Ectodermal cell (in vitro differentiated cells): ENCODE measurements around the gene GNAZ.

Experiments used
- H3K27ac ChIP-seq: 2 replicates; pipeline ENCODE4 v1.7.0; 2013; ENCODE audit warnings: mild to moderate bottlenecking, low read depth, low read length; ENCODE audit not compliant: insufficient read depth, poor library complexity, severe bottlenecking
- H3K27me3 ChIP-seq: 2 replicates; pipeline ENCODE4 v1.7.0; 2013; ENCODE audit warnings: mild to moderate bottlenecking, low read length; ENCODE audit not compliant: insufficient read depth, control insufficient read depth, poor library complexity, severe bottlenecking
- H3K36me3 ChIP-seq: one replicate; pipeline ENCODE4 v1.7.0; 2013; ENCODE audit warnings: low read length; ENCODE audit not compliant: control insufficient read depth, insufficient read depth
- H3K4me1 ChIP-seq: one replicate; pipeline ENCODE4 v1.7.0; 2013; ENCODE audit warnings: low read length; ENCODE audit not compliant: control insufficient read depth, insufficient read depth
- H3K4me3 ChIP-seq: 2 replicates; pipeline ENCODE4 v1.7.0; 2013; ENCODE audit warnings: low read depth, low read length, control low read depth; ENCODE audit not compliant: insufficient read depth
- H3K9me3 ChIP-seq: 2 replicates; pipeline ENCODE4 v1.7.0; 2013; ENCODE audit warnings: mild to moderate bottlenecking, low read length, moderate library complexity; ENCODE audit not compliant: control insufficient read depth
- WGBS, 2 experiments: methylation state at CpG; one replicate each; pipeline ENCODE4 v1.1.7; 2013; ENCODE audit warnings: missing lambda C conversion rate in 2 of 2; 5-methylcytosine and 5-hydroxymethylcytosine counted together

GNAZ gene

GRCh38 chr22:23094695-23095681 is 24.7 kb downstream of the GNAZ start:
- no peak overlapping the region for H3K4me3 ChIP-seq
- no peaks in the 10 kb centered on the region for H3K36me3 ChIP-seq
- H3K27ac ChIP-seq, result no peak overlapping the region
- WGBS, 2 experiments, result 79 to 81% methylated on average over 31 of the region's 31 CpGs
- no peaks in the 10 kb centered on the region for H3K9me3 ChIP-seq
- H3K27me3 ChIP-seq, result no peaks in the 10 kb centered on the region
- peaks cover 14% of the 10 kb centered on the region for H3K4me1 ChIP-seq

GRCh38 chr22:23095733-23096342 is 25.5 kb downstream of the GNAZ start:
- Histone ChIP-seq H3K27ac (no peak overlapping the region), H3K4me1 (peaks cover 17% of the 10 kb centered on the region), H3K27me3 (no peaks in the 10 kb centered on the region), H3K36me3 (no peaks in the 10 kb centered on the region), H3K4me3 (no peak overlapping the region), H3K9me3 (no peaks in the 10 kb centered on the region)
- 95% methylated on average over 45 of the region's 45 CpGs for whole genome bisulfite sequencing, 2 experiments

- Histone ChIP-seq H3K27ac (no peak overlapping the region), H3K4me1 (peaks cover 17% of the 10 kb centered on the region), H3K4me3 (no peak overlapping the region), H3K27me3 (no peaks in the 10 kb centered on the region), H3K9me3 (no peaks in the 10 kb centered on the region), H3K36me3 (no peaks in the 10 kb centered on the region)
- 94 to 95% methylated on average over 16 of the region's 16 CpGs for WGBS, 2 experiments
Measured at GRCh38 chr22:23097412-23098229, 27.3 kb downstream of the GNAZ start.

GRCh38 chr22:23098230-23098705 is 27.9 kb downstream of the GNAZ start:
- Histone ChIP-seq H3K27ac (no peak overlapping the region), H3K4me1 (peaks cover 17% of the 10 kb centered on the region), H3K9me3 (no peaks in the 10 kb centered on the region), H3K4me3 (no peak overlapping the region), H3K27me3 (no peaks in the 10 kb centered on the region), H3K36me3 (no peaks in the 10 kb centered on the region)
- WGBS, 2 experiments, result 95% methylated on average over 5 of the region's 5 CpGs

- H3K4me3 ChIP-seq, result no peak overlapping the region
- H3K9me3 ChIP-seq, result no peaks in the 10 kb centered on the region
- H3K27me3 ChIP-seq, result no peaks in the 10 kb centered on the region
- 92% methylated on average over 28 of the region's 28 CpGs for WGBS, 2 experiments
- H3K27ac ChIP-seq, result no peak overlapping the region
- no peaks in the 10 kb centered on the region for H3K36me3 ChIP-seq
- peaks cover 17% of the 10 kb centered on the region for H3K4me1 ChIP-seq
Measured at GRCh38 chr22:23098718-23099530, 28.6 kb downstream of the GNAZ start.

- 92% methylated on average over 6 of the region's 6 CpGs for WGBS, 2 experiments
- no peak overlapping the region for H3K27ac ChIP-seq
- no peak overlapping the region for H3K4me3 ChIP-seq
- H3K27me3 ChIP-seq, result no peaks in the 10 kb centered on the region
- H3K36me3 ChIP-seq, result no peaks in the 10 kb centered on the region
- H3K9me3 ChIP-seq, result no peaks in the 10 kb centered on the region
- peaks cover 14% of the 10 kb centered on the region for H3K4me1 ChIP-seq
Measured at GRCh38 chr22:23099531-23099804, 29.1 kb downstream of the GNAZ start.

- Histone ChIP-seq H3K4me1 (peaks cover 6% of the 10 kb centered on the region), H3K27me3 (no peaks in the 10 kb centered on the region), H3K36me3 (no peaks in the 10 kb centered on the region), H3K9me3 (no peaks in the 10 kb centered on the region), H3K4me3 (no peak overlapping the region), H3K27ac (no peak overlapping the region)
- WGBS, 2 experiments, result 88 to 94% methylated on average over 7 of the region's 7 CpGs
Measured at GRCh38 chr22:23100124-23100801, 29.9 kb downstream of the GNAZ start.

GRCh38 chr22:23101524-23101923 is 31.2 kb downstream of the GNAZ start:
- WGBS, 2 experiments, result 82 to 89% methylated on average over 3 of the region's 3 CpGs
- Histone ChIP-seq H3K27ac (no peak overlapping the region), H3K27me3 (no peaks in the 10 kb centered on the region), H3K9me3 (no peaks in the 10 kb centered on the region), H3K36me3 (no peaks in the 10 kb centered on the region), H3K4me3 (no peak overlapping the region), H3K4me1 (peaks cover 3% of the 10 kb centered on the region)

GRCh38 chr22:23102002-23102655 is 31.8 kb downstream of the GNAZ start:
- 95 to 97% methylated on average over 10 of the region's 10 CpGs for WGBS, 2 experiments
- Histone ChIP-seq H3K4me3 (no peak overlapping the region), H3K4me1 (peaks cover 3% of the 10 kb centered on the region), H3K9me3 (no peaks in the 10 kb centered on the region), H3K36me3 (no peaks in the 10 kb centered on the region), H3K27ac (no peak overlapping the region), H3K27me3 (no peaks in the 10 kb centered on the region)
